Ovary (tissue), 3 donors: ENCODE data around the gene DPY19L1.
"Not testable (repeated sequence)": the region's sequence is repeated elsewhere in the genome, so short reads cannot be mapped to it uniquely, and the experiment has no call there.

Source experiments
- CTCF ChIP-seq, 3 donors: fragments of 450-650 bp in 2 of 3; fragments of 200-600 bp in 1 of 3; IDR thresholded peaks; one replicate each; pipeline versions ENCODE4 v1.5.1 to v1.8.0; 2016 to 2022; ENCODE audit warnings: antibody characterized with exemption in 3 of 3, mild to moderate bottlenecking in 1 of 3
- EP300 ChIP-seq: sonication (generic); formaldehyde crosslinking; IDR thresholded peaks from one replicate; pipeline ENCODE4 v1.6.1; 2017; ENCODE audit warnings: antibody characterized with exemption
- POLR2A ChIP-seq: fragments of 450-650 bp; IDR thresholded peaks from one replicate; pipeline ENCODE4 v1.6.1; 2017; ENCODE audit warnings: antibody characterized with exemption, mild to moderate bottlenecking, moderate library complexity
- donor health status: DM: no; HTN: no; CAD: no.

GRCh38 chr7:34988442-34989125, 48.7 kb downstream of the DPY19L1 start:
- not testable (repeated sequence) for TF ChIP-seq CTCF (IDR thresholded peaks at IDR 0.05); EP300; POLR2A
